ENCODE results near the gene GRK6.
A peak's percentile ranks its signal among the peaks of the same experiment; 100 is the strongest.

The GRK6 gene

DNA sequence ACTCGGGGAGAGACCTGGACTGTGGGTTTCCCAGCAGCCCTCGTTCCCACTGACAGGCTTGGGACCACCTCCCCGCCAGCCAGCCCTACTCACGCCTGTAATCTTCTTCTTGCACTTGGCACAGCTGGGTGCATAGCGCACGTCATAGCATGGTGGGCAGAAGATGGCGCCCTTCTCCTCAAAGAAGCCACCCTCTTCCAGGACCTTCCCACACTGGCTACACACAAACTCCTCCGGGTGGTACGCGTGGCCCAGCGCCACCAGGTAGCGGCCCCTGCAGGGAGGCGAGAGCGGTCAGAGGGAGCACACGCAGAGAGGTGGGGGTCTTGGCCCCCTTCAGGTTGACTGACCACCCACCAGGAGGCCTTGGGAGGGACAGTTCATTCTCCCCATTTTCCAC, 61.5 kb downstream of the GRK6 start:
- no peak for DNase-seq (ENCODE audit: low spot score)

DNA sequence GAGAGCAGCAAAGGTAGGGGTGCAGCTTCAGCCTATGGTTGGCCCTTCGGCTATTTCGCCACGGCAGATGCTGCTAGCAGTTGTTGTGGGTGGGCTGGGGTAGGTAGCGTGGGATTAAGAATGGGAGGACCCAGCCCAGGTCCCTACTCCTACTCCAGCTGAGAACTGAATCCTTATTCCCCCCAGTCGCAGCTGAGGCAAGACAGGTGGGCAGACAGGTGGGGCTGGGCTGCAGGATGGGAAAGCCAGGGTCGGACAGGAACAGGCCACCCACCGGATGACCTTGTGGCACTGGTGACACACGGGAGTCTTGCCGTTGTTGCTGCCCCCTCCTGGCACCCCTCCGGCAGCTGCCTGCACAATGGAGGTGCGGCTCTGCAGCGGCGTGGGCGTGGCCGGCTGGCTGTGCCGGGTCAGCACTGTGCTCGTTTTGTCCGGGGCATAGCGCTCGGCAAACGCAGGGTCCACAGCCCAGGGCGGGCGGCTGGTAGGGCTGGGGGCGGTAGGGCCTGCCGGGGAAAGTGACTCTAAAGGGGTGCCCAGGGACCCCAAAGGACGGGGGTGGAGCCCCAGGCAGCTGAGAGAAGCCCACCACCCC, 62.7 kb downstream of the GRK6 start:
- no peak for DNase-seq (ENCODE audit: low spot score)

GRCh38 chr5:177490311-177490991, 64.0 kb downstream of the GRK6 start:
- no peak for DNase-seq (ENCODE audit: low spot score)

GRCh38 chr5:177490992-177491391, 64.5 kb downstream of the GRK6 start:
- DNase-seq (ENCODE audit: low spot score) = no peak

- peak; percentile 85 for DNase-seq (ENCODE audit: low spot score)
Measured at GRCh38 chr5:177491429-177491945, 65.0 kb downstream of the GRK6 start.

GRCh38 chr5:177491983-177492746, 65.7 kb downstream of the GRK6 start:
- no peak for DNase-seq (ENCODE audit: low spot score)
